Neural cell (in vitro differentiated cells): Measurements from ENCODE around the gene CGB8.

Experiments used
- EP300 ChIP-seq: fragments of 450-650 bp; conservative IDR thresholded peaks from 2 replicates; pipeline ENCODE4 v1.6.1; 2014; ENCODE audit warnings: antibody characterized with exemption, mild to moderate bottlenecking, moderate library complexity; ENCODE audit not compliant: poor library complexity, severe bottlenecking
- EZH2 ChIP-seq: fragments of 200-600, 300-800 bp; shearing (Covaris generic), sonication (generic); IDR thresholded peaks from 2 replicates; pipeline ENCODE4 v1.6.1; 2014; ENCODE audit warnings: antibody characterized with exemption, low read length, borderline replicate concordance, mild to moderate bottlenecking; ENCODE audit not compliant: insufficient read depth, poor library complexity, severe bottlenecking
- MXI1 ChIP-seq: fragments of 450-650 bp; conservative IDR thresholded peaks from 2 replicates; pipeline ENCODE4 v1.6.1; 2014; ENCODE audit warnings: antibody characterized with exemption, mild to moderate bottlenecking; ENCODE audit not compliant: poor library complexity, severe bottlenecking
- POLR2AphosphoS5 ChIP-seq: IDR thresholded peaks from 2 replicates; pipeline ENCODE4 v1.6.1; 2012
- RAD21 ChIP-seq: fragments of 450-650 bp; conservative IDR thresholded peaks from 2 replicates; pipeline ENCODE4 v1.6.1; 2014; ENCODE audit warnings: antibody characterized with exemption, mild to moderate bottlenecking, moderate library complexity
- SMC3 ChIP-seq: fragments of 450-650 bp; conservative IDR thresholded peaks from 2 replicates; pipeline ENCODE4 v1.6.1; 2014; ENCODE audit warnings: antibody characterized with exemption, mild to moderate bottlenecking, moderate library complexity; ENCODE audit not compliant: poor library complexity
- TAF1 ChIP-seq: IDR thresholded peaks from 2 replicates; pipeline ENCODE4 v1.6.1; 2012; ENCODE audit warnings: low read depth
- TF ChIP-seq, protein P1 (sequence below): fragments of 450-650 bp; IDR thresholded peaks from 2 replicates; pipeline ENCODE4 v1.5.1; 2014; ENCODE audit warnings: antibody characterized with exemption, mild to moderate bottlenecking, moderate library complexity; ENCODE audit not compliant: poor library complexity, severe bottlenecking
- TF ChIP-seq, protein P2 (sequence below): IDR thresholded peaks from 2 replicates; pipeline ENCODE4 v1.6.1; 2012; ENCODE audit warnings: borderline replicate concordance

DNA sequence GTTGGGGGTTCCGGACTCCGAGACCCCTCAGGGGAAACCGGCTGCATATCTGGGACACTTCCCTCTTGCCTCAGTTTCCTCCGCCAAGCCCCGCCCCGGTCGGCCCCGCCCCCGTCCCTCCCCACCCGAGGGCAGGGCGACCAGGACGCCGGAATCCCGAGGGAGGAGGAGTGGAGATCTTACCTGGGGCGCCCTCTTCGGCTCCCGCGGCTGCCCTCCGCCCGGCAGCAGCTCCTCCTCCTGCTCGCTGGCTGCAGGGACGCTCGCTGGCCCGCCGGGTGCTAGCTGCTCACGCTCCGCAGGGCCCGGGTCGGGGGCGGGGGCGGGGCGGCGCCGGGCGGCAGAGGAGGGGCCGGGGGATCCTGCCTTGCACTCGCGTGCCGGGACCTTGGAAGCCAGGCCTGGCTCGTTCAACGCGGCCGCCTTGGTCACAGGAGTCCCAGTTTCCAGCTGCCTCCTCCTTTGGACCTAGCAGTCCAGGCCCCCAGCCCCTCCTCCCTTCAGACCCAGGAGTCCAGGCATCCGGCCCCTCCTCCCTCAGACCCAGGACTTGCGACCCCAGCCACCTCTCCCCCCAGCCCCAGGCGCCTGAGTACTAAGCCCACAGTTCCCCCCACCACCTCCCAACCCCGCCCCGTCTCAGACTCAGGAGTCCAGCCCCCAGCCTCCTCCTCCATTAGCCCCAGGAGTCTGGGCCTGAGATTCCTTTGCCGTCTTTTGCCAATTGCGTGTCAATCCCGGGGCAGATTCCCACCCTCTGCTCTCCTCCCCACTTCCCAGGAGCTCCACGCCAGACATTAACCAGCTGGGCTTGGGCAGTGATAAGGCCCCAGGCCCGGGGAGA is 16.1 kb upstream of the CGB8 start, which contains the start of gene NTF4:
- TF ChIP-seq, protein P1, sequence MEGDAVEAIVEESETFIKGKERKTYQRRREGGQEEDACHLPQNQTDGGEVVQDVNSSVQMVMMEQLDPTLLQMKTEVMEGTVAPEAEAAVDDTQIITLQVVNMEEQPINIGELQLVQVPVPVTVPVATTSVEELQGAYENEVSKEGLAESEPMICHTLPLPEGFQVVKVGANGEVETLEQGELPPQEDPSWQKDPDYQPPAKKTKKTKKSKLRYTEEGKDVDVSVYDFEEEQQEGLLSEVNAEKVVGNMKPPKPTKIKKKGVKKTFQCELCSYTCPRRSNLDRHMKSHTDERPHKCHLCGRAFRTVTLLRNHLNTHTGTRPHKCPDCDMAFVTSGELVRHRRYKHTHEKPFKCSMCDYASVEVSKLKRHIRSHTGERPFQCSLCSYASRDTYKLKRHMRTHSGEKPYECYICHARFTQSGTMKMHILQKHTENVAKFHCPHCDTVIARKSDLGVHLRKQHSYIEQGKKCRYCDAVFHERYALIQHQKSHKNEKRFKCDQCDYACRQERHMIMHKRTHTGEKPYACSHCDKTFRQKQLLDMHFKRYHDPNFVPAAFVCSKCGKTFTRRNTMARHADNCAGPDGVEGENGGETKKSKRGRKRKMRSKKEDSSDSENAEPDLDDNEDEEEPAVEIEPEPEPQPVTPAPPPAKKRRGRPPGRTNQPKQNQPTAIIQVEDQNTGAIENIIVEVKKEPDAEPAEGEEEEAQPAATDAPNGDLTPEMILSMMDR: no peak
- TF ChIP-seq SMC3: no peak
- TF ChIP-seq EZH2: no peak
- no peak for TF ChIP-seq EP300
- TF ChIP-seq, protein P2, sequence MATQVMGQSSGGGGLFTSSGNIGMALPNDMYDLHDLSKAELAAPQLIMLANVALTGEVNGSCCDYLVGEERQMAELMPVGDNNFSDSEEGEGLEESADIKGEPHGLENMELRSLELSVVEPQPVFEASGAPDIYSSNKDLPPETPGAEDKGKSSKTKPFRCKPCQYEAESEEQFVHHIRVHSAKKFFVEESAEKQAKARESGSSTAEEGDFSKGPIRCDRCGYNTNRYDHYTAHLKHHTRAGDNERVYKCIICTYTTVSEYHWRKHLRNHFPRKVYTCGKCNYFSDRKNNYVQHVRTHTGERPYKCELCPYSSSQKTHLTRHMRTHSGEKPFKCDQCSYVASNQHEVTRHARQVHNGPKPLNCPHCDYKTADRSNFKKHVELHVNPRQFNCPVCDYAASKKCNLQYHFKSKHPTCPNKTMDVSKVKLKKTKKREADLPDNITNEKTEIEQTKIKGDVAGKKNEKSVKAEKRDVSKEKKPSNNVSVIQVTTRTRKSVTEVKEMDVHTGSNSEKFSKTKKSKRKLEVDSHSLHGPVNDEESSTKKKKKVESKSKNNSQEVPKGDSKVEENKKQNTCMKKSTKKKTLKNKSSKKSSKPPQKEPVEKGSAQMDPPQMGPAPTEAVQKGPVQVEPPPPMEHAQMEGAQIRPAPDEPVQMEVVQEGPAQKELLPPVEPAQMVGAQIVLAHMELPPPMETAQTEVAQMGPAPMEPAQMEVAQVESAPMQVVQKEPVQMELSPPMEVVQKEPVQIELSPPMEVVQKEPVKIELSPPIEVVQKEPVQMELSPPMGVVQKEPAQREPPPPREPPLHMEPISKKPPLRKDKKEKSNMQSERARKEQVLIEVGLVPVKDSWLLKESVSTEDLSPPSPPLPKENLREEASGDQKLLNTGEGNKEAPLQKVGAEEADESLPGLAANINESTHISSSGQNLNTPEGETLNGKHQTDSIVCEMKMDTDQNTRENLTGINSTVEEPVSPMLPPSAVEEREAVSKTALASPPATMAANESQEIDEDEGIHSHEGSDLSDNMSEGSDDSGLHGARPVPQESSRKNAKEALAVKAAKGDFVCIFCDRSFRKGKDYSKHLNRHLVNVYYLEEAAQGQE: no peak
- no peak for TF ChIP-seq POLR2AphosphoS5
- TF ChIP-seq TAF1: no peak
- TF ChIP-seq MXI1: no peak
- TF ChIP-seq RAD21: no peak
